ENCODE data around the gene SSBP4.
A peak's percentile ranks its signal among the peaks of the same experiment; 100 is the strongest.

SSBP4 gene

GRCh38 chr19:18444513-18444912 lies 25.3 kb downstream of the SSBP4 start:
- no peak for DNase-seq (ENCODE audit: low read depth in 2 of 2)

DNA sequence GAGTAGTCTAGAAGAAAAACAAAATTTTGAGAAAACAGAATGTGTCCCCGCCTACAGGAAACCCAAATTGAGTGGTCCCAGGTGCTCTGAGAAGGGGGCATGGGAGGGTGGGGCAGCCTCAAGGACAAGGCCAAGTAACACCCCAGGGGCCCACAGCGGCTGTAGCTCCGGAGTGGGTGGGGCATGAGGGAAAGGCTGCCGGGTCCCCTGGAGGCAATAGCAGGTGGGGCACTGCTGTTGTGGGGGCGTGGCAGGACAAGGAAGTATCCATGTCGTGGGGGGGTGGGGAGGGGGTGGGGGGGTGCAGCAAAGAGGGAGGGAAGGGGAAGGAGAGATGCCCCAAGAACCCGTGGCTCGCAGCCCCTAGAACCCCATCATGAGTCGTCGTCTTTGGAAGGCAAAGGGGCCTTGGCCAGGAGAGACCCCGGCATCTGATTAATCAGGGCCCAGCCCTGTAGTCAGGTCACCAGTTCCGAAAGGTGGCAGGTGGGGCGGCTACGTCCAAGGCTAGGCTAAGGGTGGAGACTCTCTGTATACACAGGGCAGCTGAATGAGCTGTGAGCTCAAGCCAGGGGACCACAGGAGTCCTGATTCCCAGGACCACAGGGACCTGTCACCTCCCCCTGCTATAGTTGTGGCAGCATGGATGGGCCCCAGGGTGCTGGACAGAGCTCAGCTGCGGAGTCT lies 26.2 kb downstream of the SSBP4 start:
- no peak for DNase-seq (ENCODE audit: low read depth in 2 of 2)

- no peak for DNase-seq (ENCODE audit: low read depth in 2 of 2)
These were observed 27.1 kb downstream of the SSBP4 start for GRCh38 chr19:18446145-18446810.

- no peak for DNase-seq (ENCODE audit: low read depth in 2 of 2)
These were observed 27.7 kb downstream of the SSBP4 start for GRCh38 chr19:18446811-18447359.

- no peak for DNase-seq (ENCODE audit: low read depth in 2 of 2)
These were observed 30.4 kb downstream of the SSBP4 start for GRCh38 chr19:18449552-18449951.

DNA sequence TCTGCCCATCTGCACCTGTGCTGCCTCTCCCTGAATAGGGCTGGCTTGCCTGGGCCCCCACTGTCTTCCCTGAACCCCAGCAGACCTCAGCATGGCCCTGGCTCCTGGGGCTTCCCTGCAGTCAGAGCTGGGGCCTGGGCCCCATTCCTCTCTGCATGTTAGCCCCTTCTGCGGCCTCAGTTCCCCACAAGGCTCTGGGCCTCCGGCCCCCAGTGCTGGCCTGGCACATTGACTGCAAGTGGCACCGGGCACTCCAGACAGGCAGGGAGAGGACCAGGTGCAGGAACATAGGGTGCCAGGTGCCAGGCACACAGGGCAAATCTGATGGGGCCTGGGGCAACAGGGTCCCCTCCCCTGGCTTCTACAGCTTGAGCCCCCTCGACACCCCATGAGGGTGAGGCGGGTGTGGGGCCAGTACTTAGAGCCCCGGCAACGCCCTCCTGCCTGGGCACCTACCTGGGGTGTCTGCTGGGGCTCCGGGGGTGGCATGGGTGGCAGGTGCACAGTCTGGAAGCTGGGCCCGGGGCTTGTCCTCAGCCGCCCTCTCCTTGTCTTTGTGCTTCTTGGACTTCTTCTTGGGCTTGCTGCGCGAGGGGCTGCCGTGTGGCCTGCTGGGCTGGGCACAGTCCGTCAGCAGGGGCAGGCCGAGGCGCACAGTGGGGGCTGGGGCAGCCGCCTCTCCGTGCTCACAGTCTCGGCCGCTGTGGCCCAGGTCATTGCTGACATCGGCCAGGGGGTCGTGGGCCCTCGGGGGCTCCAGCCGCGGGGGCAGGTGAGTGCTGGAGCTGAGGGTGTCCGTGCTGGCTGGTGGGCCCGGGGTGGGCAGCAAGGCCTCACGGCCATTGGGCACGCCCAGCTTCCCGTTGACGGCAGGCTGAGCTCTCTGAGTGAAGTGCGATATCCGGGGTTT lies 31.1 kb downstream of the SSBP4 start:
- DNase-seq (ENCODE audit: low read depth in 2 of 2) = no peak

GRCh38 chr19:18450931-18451836 lies 32.0 kb downstream of the SSBP4 start:
- peak; percentile 82 to 89 for DNase-seq (ENCODE audit: low read depth in 2 of 2)

- DNase-seq (ENCODE audit: low read depth in 2 of 2) = no peak
These were observed 33.2 kb downstream of the SSBP4 start for GRCh38 chr19:18452386-18452785.

DNA sequence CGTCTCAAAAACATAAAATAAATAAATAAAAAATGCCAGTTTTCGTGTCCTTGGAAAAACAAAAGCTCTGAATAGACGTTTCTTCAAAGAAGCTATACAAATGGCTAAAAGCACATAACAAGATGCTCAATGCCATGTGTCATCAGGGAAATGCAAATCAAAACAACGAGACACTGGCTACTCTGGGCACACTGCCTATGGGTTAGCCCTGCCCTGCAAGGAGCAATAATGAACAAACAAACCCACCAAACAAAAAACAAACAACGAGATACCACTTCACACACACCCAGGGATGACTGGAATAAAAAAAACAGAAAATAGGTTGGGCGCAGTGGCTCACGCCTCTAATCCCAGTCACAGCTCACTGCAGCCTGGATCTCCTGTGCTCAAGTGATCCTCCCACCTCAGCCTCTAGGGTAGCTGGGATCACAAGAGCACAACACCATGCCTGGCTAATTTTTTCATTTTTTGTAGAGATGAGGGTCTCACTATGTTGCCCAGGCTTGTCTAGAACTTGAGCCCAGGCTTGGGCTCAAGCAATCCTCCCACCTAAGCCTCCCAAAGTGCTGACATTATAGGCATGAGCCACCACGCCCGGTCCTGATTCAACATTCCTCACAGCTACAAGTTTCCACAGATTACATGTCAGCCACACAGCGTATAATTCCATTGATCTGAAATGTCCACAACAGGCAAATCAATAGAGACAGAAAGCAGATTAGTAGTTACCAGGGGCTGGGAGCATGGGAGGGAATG lies 34.2 kb downstream of the SSBP4 start:
- DNase-seq (ENCODE audit: low read depth in 2 of 2) = no peak

DNA sequence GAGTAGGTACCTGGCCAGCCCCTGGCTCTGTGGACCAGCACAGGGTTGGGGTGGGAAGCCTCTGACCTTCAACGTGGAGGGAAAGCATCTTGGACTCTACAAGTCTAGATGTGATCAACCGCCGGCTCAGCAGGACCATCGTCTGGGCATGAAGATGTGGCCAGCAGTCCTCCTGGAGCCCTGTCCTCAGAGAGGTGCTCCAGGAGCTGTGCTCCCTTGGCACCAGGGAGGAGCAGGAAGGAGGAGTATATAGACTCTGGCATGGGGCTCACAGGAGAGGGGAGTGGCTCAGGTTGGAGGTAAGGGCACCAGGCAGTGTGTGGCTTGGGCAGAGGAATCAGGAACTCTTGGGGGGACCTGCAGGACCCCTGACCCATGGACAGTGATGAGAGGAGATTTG lies 37.1 kb downstream of the SSBP4 start:
- DNase-seq (ENCODE audit: low read depth in 2 of 2) = no peak

GRCh38 chr19:18456974-18457373 lies 37.8 kb downstream of the SSBP4 start:
- DNase-seq (ENCODE audit: low read depth in 2 of 2) = no peak

GRCh38 chr19:18457483-18458331 lies 38.5 kb downstream of the SSBP4 start:
- DNase-seq (ENCODE audit: low read depth in 2 of 2) = no peak

- DNase-seq (ENCODE audit: low read depth in 2 of 2) = no peak
These were observed 41.7 kb downstream of the SSBP4 start for GRCh38 chr19:18460900-18461299.

- DNase-seq (ENCODE audit: low read depth in 2 of 2) = no peak
These were observed 42.3 kb downstream of the SSBP4 start for GRCh38 chr19:18461471-18461870.

GRCh38 chr19:18464646-18465045 lies 45.4 kb downstream of the SSBP4 start:
- DNase-seq (ENCODE audit: low read depth in 2 of 2) = no peak

DNA sequence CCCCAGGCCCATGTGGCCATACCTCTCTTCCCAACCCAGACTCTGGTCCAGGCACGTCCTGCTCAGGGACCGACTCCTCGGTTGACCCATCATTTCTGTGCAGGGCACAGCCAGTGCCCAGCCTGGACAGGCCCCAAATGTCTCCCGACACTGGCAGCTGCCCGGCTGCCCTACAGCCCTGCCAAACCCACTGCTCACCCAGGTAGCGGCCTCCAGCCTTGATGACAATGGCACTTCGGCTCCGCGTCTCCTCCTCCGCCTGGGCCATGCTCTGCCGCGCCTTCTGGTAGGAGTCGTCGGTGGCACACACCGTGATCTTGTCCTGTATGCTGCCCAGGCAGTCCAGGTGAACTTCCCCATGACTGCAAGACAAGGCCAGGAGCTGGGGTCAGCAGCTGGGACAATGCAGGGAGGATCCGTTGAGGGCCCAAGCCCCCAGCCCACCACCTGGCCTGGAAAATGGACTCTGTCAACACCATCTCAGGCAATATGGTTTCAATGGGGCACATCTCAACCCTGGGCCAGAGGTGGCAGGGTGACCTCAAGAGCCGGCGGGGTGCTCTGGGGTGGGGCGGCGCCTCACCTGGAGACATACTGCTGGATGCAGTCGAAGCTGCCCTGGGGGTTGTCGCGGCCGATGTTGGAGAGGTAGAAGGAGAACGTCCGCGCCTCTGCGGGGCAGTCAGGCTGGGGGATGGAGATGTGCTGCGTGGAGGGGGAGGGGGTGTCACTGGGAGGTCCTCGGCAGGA lies 46.2 kb downstream of the SSBP4 start:
- no peak for DNase-seq (ENCODE audit: low read depth in 2 of 2)

DNA sequence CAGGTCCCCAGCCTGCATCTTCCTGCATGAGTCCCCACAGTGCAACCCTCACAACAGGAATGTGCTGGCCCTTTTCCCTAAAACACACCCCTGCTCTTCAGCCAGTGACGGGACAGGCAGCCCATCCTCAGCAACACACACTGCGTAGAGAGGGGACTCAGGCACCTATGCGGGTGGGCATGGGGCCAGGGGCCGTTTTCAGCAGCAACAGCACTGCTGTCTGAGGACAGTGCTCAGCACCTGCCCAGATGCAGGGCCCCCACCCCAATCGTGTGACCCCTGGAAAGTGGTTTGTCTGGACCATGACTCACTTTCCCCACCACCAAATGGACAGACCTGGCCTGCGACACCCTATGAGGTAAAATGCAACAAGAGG lies 46.8 kb downstream of the SSBP4 start:
- DNase-seq (ENCODE audit: low read depth in 2 of 2) = no peak

DNA sequence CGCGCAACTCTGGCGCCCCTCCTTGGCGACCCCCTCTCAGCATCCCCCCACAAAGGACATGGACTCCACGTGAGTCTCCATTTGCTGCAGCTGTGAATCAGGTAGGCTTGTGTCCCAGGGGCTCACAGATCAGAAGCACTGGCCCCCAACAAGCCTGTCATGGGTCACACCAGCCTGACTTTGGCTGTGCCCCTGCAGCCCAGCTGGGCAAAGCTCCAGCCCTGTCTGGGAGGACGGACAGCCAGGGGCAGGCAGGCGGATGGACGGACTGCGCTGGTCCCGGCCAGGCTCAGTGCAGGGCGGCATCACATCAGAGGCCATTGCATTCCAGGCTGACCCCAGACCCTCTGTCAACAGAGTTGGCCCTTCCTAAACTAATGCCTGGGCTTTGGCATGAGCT lies 47.2 kb downstream of the SSBP4 start:
- DNase-seq (ENCODE audit: low read depth in 2 of 2) = no peak

GRCh38 chr19:18467978-18468377 lies 48.8 kb downstream of the SSBP4 start:
- DNase-seq (ENCODE audit: low read depth in 2 of 2) = no peak
